CD4-positive, alpha-beta T cell treated with Interleukin-6 for 4 hours (primary cell): ENCODE data around the gene NAAA.
"Not testable (repeated sequence)": the region's sequence is repeated elsewhere in the genome, so short reads cannot be mapped to it uniquely, and the experiment has no call there.

Experiments used
- DNase-seq: peaks from one replicate; pipeline ENCODE4 v3.0.0-alpha.2; 2020; ENCODE audit warnings: mixed read lengths

Gene NAAA

DNA sequence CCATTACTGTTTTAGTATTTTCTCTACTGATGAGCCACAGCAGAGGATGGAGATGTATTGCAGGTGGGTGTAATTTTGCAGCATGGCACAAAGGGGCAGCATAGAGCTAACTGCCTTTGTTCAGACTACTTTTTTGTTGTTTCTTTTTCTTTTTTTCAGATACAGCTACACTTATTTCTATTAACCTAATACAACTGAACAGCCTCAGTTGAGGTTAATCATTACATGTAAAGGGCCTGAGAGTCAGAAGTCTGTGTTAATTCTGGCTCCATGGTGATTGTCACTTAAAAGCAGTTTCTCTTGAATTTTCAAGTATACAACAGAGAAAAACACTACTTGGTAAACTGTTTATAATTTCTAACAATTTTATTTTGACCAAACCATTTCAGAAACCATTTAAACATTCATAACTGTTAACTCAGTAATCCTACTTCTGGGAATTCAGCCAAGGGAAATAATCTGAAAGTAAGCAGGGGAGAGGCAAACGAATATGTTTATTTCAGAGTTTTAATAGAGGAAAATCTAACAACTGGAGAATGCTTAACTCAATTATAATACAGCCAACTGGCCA is 24.6 kb downstream of the NAAA start:
- peak; percentile 32 for DNase-seq

DNA sequence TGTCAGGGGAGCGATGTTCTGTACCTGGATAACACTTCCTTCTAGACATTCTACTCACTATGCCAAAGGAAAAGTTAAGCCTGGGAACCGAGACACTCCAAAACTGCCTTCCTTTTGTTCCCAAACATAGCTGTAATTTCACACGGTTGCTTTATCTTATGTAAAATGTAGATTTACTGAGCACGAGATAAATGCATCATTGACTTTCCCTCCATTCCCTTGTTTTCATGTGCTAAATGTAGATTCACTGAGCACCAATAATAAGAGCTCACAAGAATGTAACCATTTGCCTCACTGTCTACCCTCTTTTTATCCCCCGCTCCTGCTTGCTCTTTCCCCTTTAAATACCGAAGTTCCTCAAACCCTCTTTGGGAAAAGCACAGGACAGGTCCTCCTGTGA is 27.8 kb downstream of the NAAA start:
- no peak for DNase-seq

DNA sequence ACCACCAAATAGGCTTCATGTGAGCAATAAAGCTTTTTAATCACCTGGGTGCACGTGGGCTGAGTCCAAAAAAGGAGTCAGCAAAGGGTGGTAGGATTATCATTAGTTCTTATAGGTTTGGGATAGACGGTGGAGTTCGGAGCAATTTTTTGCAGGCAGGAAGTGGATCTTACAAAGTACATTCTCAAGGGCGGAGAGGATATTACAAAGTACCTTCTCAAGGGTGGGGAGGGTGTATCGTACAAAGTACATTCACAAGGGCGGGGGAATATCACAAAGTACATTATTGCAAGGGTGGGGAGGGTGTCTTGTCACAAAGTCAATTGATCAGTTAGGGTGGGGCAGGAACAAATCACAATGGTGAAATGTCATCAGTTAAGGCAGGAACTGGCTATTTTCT is 30.0 kb downstream of the NAAA start:
- not testable (repeated sequence) for DNase-seq

DNA sequence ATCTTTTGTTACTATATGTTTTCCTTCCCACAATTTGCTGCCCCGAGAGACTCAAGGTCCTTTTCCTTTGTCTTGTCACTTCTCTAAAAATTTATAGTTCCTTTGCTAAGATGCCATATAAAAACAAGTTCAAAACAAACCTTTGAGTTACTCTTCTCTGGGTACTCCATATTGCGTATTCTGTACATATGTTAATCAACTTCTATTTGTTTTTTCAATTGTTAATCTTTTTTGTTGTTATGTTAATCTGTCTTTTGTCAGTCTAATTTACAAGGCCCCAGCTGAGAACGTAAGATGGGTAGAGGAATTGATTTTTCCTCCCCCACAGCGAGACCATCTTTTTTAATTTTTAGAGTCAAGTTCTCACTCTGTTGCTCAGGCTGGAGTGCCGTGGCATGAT is 31.4 kb downstream of the NAAA start:
- DNase-seq: no peak

DNA sequence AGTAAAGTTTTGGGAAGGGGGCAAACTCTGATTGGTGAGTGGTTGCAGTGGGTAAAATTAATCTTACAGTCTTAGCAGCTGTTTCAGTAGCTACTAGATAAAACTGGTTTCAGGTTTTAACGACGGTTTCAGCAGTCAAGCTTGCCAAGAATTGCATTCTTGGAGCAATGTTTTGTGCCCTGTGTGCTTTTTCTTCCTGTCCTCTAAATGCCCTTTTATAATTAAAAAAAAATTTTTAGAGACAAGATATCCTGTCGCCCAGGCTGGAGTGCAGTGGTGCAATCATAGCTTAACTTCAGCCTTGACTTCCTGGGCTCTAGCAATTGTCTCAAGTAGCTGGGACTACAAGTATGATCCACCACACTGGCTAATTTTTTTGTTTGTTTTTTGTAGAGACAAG is 32.3 kb downstream of the NAAA start:
- DNase-seq: no peak

DNA sequence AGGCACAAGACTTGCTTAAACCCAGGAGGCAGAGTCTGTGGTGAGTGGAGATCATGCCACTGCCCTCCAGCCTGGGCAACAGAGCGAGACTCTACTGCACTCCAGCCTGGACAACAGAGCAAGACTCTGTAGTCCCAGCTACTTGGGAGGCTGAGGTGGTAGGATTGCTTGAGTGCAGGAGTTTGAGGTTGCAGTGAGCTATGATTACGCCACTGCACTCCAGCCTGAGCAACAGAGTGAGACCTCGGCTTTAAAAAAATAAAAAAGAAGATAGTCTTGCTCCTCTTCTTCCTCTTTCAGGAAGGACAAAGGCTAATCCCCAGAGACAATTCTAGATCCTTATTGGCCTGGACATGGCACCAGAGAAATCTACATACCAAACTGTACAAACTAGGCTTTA is 32.8 kb downstream of the NAAA start:
- no peak for DNase-seq

DNA sequence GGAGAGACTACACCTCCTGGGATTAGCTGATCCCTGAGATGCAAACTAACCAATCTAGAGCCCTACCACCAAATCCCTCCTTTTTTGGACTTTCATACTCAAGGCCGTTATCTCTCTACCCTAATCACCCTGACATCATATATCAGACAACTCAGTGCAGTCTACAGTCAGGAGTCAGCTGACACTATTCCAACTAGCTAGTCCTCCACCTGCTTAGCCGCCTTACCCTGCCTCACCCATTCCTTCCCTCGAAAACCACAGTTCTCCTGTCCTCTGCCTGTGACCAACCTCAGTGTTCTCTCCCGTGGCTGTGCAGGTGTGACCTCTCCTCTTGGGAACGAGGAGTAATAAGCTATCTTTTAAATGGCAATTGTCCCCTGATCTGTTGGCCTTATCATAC is 36.7 kb downstream of the NAAA start:
- DNase-seq: no peak

DNA sequence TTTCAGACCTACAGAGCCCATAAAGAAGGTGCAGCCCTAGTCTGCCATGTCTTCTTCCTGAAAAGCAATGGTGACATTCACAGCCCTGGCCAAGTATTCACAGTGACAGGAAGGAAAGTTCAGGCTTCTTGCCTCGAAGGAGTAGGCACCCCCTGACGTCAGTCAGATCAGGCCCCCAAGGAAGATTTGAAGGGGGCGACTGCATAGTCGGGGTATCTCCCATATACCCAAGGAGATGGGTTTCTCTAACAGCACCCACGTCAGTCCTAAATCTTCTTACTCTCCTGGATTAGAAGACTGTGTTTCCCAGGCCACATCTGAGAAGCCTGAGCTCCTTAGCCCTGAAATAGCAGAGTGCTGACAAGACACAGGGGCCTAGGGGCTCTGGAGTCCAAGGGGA is 38.5 kb downstream of the NAAA start, which contains the start of gene PPEF2:
PPEF2 (minus strand) TSS at position 101 of the 400 bp plus-strand sequence. CDS start 6,127 bp downstream, outside the sequence.
- no peak for DNase-seq

DNA sequence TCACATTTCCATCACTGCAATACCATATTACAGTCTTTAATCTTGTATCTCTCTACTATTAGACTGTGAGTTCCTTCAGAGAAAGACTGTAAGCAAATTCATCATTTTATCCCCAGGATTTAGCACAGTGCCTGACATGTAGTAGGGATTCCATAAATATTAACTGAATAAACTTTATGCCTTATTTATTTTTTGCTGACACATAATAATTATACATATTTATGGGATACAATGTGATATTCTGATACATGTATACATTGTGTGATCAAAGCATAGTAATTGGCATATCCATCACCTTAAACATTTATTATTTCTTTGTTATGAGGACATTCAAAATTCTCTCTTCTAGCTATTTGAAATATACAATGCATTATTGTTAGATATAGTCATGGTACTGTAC is 42.3 kb downstream of the NAAA start:
- no peak for DNase-seq

DNA sequence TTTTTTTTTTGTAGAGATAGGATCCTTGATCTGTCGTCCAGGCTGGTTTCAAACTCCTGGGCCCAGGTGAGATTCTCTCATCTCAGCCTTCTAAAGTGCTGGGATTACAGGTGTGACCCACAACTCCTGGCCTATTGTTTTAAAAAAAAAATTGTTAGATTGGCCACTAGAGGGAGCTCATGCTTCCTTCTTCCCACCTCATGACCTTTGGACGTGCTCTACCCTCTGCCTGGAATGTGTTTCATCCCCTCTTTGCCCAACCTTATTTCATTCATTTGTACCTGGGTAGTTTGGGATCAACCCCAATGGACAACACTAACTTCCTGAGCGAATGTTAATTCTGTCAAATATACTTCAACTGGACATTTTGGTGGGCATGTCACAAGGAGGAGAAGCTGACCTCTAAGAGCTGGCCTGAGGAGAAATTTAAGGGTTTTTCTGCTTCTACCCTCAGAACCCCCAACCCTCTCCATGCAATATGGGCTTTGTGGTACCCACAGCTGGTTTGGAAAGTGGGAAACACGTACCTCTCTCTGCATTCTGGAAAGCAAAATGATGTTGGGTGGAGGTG is 45.0 kb downstream of the NAAA start:
- DNase-seq: peak; percentile 12

DNA sequence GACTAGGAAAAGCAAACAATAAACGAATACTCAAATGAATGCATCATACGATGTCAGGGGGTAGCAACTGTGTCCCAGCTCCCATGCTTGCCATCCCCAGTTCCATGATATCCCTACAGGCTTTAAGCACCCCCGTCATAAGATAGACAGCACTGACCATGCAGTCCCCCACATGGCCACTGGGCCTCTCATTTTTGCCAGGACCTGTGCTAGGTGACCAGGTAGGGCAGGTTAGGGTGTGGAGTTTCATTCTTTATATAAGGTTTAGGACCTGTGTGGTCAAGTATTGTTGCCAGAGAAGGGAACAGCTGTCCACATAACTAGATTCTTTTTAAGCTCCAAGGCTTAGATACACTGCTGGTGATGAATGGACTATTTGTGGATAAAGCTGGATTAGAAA is 48.3 kb downstream of the NAAA start:
- no peak for DNase-seq

DNA sequence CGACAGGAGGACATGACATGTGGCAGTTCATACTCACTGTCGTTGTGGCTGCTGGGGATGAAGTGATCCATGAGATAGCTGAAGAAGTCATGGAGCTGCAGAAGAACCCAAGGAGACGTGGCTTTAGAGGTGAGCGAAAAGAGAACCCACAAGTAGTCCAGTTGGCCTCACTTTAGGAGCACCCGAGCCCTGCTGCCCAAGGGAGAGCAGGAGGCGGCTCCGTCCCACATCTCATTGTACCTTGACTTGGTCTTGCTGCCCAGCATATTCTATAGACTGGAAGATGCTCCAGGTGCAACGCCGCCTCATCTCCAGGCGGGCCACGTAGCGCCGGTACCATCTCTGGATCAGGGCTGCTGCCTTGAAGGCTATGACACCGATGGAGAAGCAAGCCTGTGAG is 49.2 kb downstream of the NAAA start:
- no peak for DNase-seq

DNA sequence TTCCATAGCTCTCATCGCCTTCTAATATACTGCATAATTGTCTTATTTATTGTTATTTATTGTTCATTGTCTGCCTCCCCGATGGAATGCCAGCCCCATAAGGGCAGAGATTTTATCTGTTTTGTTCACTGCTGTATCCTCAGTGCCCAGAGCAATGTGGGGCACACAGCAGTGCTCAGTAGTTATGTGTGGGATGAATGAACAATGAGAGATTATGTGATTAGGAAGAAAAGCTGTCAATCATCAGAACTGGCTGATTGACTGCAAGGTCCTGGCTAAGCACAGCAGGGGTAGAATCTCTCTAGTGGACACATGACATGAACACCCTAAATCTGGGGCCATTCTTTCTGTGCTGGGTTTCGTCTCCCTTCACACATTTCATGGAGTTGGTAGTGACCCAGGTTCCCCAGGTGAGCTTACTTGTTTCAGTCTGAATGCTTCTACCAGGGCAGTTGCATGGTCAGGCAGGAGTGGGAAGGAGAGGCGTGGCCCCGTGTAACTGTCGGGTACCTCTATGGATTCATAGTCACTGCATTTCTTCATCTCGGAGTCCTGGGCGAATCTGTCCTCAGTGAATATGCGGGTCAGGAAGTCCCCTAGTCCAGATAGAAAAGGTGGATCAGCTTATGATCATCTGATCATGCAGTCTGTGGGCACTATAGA is 51.1 kb downstream of the NAAA start:
- DNase-seq: no peak

DNA sequence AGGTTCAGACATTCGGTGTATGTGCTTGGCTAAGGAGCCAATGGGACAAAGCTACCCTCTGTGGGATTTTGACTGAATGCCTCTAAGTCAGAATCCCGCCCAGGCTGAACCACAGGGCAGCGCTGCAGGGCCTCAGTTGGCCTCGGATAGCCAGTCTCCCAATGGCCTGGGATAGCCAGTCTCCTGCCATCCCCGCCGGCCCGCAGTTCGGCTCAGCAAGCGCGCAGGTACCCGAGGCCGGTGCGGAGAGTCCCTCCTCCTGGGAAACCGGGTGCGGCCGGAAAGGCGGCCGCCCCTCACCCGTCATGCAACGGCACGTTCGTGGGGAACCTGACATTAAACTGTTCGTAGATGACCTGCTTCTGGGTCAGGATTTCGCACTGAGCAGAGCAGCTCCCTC is 54.7 kb downstream of the NAAA start:
- no peak for DNase-seq

DNA sequence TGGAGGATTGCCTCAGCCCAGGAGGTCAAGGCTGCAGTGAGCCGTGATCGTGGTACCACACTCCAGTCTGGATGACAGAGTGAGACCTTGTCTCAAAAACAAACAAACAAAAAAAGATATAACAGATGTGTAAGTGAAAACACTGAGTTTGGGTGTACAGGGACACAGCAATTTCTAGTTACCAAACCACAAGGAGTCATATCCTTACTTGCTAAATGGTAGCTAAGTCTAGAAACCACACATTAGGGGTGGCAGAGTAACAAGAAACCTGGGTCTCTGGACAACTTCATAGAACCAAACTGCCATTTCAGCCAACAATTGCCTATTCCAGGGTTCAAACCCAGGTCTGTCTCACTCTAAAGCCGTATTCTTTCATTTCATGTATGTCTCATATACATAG is 59.3 kb downstream of the NAAA start:
- no peak for DNase-seq

DNA sequence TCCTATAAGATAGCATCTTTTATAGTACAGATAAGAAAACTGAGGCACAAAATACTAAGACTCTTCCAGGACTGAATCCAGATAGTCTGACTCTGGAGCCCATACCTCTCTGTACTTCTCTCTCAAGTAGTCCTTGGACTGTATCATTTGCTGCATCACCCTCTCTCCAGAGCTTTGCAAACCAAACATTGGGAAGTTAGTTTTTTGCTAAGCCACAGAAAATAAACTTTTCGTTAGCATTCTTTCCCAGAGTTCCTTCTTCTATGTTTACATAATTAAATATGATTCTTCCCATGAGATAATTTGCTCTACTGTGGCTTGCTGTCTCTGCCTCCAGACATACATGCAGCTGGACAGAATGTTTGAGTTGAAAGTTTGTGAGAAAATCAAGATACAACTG is 60.5 kb downstream of the NAAA start:
- DNase-seq: no peak

DNA sequence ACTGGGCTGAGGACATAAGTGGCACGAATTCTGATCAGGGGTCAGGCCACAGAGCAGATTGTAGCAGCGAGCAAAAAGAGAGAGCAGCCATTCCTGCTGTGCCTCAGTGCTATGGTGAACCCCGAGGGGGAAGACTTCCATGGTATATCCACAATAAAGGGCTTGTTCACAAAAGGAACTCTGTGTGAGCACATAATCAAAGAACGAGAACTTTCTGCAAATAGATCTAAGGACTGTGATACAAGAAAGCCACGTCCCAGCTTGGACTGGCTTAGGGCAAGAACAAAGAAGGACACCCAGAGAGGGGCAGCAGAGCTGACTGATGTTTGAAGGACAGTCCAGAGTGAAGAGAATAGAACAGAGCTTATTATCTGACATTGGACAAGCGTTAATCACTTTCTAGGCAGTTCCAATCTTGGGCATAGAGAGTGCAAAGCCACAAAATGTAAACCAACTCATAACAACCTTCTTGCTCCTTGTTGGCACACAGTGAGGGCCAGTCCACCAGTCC is 62.5 kb downstream of the NAAA start:
- DNase-seq: no peak

DNA sequence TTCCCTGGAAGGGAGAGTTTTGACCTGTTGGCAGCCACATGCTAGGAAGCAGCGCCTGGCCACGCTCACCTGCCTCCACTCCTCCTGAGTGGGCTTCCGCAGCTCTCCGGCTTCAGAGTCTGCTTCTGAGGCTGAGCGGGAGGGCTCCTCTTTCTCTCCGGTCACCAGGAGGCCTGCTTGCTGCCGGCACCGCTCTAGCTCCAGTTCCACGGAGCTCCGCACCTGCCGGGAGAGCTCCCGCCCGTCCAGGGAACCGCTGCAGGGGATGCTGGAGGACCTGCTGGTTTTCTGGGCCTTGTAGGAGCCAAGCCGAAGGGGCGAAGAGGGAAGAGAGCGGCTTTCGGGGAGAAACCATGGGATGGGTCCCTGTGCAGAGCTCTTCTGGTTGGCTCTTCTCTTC is 64.6 kb downstream of the NAAA start:
- DNase-seq: no peak

DNA sequence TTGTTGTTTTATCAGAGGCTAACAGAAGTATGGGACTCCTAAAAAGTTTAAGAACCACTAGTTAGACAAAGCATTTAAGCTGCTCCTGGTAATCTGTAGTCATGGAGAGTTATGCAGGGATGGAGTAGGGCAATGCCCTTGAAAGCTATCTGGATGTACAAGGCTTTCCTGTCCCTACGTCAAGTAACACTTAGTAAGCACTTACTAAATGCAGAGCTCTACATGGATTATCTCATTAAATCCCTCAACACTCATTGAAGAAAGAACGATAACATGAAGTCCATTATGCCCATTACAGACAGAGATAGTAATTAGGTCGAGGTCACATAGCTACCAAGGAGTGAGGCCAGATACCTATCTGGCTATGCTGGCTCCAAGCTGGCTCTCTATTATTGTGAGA is 71.7 kb downstream of the NAAA start:
- no peak for DNase-seq

DNA sequence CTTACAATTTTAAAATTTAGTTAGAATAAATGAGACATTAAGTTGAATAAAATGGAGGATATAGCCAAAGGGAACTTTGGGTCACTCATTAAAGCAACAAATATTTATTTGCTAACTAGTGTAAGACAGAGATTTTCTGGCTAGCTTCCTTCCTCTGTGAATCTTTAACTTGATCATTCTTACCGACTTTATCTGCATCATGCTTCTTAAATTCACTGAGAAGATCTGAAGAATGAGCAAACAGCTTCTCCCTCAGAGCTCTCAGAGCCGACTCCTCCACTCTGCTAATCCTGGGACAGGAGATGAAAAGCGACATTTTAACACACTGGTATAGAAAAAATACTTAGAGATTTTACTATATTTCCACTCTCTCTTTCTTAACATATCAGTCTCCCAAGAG is 73.7 kb downstream of the NAAA start:
- DNase-seq: no peak
